H1 (cell line): ENCODE results near the gene MATR3. TPM values are rescaled to one million over a fixed set of nuclear protein-coding genes. Genes with fewer than 3 reads are reported as not detected.

Experiments used
- MAFK ChIP-seq: IDR thresholded peaks from 2 replicates; pipeline ENCODE4 v1.6.1; 2012; ENCODE audit warnings: low read depth, mild to moderate bottlenecking, improper control_type of control experiment, low read length
- polyA plus RNA-seq, 7 experiments: library from polyadenylated mRNA; depleted of rRNA in 3 of 7; stranded (reverse) in 5 of 7; unstranded in 2 of 7; fragments of >200 nt in 5 of 7; fragments of 200-250 nt in 2 of 7; gene quantifications; 1 replicate in 5 of 7; 2 replicates in 1 of 7; 4 replicates in 1 of 7; pipeline versions ENCODE4 v1.2.1 to v1.2.3, GENCODE V29; 2011 to 2013; ENCODE audit warnings: missing spikeins in 2 of 7, mixed read lengths in 2 of 7
- total RNA-seq: library from RNA; stranded (reverse); fragmentation: NEBNext Ultra II Directional; extraction: Animal tissue kit (Norgen Biotek cat#: 25700); gene quantifications from 2 replicates; pipeline ENCODE4 v1.2.1, GENCODE V29; 2021

The MATR3 gene
- total and polyA plus RNA-seq, 2 of the 8 experiments (the other 6 are each of a cell fraction or from before 2014, with no cell fraction given), result 116 to 389 TPM

GRCh38 chr5:139376364-139376763 is 82.8 kb downstream of the MATR3 start (continued):
- no peak for TF ChIP-seq MAFK
